Measurements from ENCODE around the gene CDKN2D.
A peak's percentile ranks its signal among the peaks of the same experiment; 100 is the strongest.

Gene CDKN2D

GRCh38 chr19:10568826-10569651 lies at the start of gene CDKN2D:
CDKN2D (minus strand) TSS chr19:10568979; CDS start chr19:10568653, 326 bp downstream.
- peak; percentile 94 to 95 for DNase-seq

- DNase-seq, result no peak
These were observed 48.8 kb upstream of the CDKN2D start for GRCh38 chr19:10617409-10618121.

DNA sequence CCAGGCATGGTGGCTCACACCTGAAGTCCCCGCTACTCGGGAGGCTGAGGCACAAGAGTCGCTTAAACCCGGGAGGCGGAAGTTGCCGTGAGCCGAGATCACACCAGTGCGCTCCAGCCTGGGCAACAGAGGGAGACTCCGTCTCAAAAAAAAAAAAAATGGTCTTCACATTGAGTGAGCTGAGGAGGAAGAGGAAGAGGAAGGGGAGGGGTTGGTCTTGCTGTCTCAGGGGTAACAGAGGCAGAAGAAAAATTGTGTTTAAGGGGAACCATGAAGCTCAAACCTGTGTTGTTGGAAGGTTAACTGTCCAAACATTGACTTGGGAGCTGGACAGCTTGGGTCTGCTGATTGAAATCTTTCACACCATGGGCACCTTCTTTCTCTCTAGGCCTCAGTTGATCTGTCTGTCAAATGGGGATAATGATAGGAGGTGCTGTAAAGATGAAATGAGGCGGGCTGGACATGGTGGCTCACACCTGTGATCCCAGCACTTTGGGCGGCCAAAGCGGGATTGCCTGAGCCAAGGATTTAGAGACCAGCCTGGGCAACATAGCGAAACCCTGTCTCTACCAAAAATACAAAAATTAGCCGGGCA lies 46.7 kb upstream of the CDKN2D start:
- no peak for DNase-seq

GRCh38 chr19:10612499-10613119 lies 43.8 kb upstream of the CDKN2D start:
- no peak for DNase-seq

DNA sequence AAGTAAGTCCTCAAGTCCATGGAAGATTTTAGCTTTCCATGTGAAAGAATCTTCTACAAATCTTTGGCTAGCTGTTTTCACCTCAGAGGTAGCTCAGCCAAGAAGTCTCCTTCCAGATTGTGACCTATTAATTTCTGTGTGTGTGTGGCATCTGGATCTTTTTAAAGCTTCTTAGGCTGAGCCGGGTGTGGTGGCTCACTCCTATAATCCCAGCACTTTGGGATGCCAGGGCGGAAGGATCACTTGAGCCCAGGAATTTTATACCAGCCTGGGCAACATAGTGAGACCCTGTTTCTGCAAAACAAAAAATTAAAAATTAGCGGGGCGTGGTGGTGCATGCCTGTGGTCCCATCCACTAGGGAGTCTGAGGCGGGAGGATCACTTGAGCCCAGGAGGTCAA lies 43.1 kb upstream of the CDKN2D start:
- DNase-seq, result no peak

GRCh38 chr19:10604460-10604980 lies 35.7 kb upstream of the CDKN2D start:
- no peak for DNase-seq

DNA sequence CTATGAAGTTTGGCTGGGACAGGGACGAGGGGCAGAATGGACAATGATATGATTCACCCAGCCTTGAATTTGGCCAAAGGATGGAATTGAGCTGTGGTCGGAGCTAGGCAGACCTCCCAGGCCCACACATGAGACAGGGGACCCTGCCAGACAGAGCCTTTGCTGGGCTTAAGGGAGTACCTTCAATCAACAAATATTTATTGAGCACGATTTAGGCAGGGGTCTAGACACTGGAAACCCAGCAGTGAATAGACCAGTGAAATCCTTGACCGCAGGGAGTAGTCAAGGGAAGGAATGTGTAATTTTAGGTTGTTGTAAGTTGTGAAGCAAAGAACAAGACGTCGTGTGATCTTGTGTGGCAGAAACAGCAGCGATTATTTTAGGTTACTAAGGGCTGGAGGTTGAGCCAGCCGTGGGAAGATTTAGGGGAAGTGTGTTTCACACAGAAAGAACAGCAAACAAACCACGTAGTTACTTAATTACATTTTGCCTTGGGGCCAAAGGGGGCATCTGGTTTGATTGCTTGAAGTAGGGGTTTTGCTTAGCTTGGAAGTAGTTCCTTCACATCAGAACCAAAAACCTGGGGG lies 35.2 kb upstream of the CDKN2D start:
- no peak for DNase-seq

GRCh38 chr19:10603084-10603872 lies 34.5 kb upstream of the CDKN2D start:
- no peak for DNase-seq

- no peak for DNase-seq
These were observed 33.7 kb upstream of the CDKN2D start for GRCh38 chr19:10602330-10603083.

- DNase-seq, result peak in 1 of 2 experiments; percentile 7
These were observed 33.2 kb upstream of the CDKN2D start for GRCh38 chr19:10601999-10602329.

- DNase-seq, result no peak
These were observed 31.4 kb upstream of the CDKN2D start for GRCh38 chr19:10600149-10600548.

- no peak for DNase-seq
These were observed 25.2 kb upstream of the CDKN2D start for GRCh38 chr19:10593820-10594637.

GRCh38 chr19:10593148-10593547 lies 24.4 kb upstream of the CDKN2D start:
- DNase-seq, result no peak

GRCh38 chr19:10587839-10588150 lies 19.0 kb upstream of the CDKN2D start:
- no peak for DNase-seq

DNA sequence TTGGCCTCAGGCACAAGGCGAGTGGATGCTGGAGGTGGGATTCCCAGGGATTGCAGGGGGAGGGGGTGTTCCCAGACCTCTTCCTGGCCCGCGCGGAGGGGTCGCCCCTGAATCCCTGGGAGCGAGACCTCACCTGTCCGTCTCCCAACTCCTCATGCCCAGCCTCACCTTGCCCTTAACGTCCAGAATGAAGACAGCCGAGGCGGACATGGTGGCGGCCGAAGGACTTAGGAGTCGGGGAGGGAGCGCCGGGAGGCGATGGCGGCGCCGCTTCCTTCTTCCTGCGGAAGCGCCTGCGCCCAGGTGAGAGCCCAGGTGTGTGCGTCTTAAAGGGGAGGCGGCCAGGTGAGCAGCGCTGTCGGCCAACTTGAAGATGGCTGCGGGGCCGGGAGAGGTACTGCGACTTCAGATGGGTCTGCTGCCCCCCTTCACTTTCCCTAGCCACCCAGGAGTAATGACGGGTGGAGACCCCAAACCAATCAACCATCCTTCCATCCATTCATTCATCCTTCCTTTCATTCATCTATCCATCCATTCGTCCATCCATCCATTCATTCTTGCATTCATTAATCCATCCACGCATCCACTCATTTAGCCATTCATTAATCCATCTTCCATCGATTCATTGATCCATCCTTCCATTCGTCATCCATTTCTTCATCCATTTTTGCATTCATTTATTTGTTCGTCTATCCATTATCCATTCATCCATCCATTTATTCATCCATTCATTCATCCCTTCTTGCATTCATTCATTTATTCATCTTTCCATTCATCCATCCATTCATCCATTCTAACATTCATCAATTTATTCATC lies 18.5 kb upstream of the CDKN2D start, which contains the start of gene AP1M2:
AP1M2 (minus strand) TSS at position 291 of the 817 bp plus-strand sequence; CDS start at position 210, 81 bp downstream.
- no peak for DNase-seq

- no peak for DNase-seq
These were observed 17.6 kb upstream of the CDKN2D start for GRCh38 chr19:10586396-10586795.

DNA sequence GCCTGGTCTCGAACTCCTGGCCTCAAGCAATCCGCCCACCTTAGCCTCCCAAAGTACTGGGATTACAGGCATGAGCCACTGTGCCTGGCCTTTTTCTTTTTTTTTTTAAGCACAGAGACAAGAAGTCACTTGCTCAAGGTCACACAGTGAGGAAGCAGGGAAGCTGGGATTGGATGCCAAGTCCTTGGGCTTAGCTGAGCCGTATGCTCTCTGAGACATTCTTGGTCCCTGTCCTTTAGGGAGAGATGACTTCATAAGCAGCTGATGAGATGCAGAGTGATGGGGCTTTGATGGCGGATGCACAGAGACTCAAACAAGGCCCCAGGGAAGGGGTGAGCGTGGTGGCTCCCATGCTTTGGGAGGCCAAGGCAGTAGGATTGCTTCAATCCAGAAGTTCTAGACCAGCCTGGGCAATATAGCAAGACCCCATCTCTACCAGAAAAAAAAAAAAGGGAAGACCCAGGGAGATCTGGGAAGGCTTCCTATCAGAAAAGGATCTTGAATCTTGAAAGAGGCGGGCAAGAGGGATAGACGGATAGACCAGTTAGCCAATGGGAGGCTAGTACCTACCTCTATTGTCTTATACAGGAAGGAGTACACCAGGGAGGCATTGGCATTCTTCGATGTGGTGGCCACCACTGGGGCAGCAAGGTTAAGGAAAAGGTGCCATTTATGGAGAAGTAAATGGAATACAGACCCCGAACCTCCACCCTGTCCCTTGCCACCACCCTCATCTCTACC lies 14.4 kb upstream of the CDKN2D start:
- no peak for DNase-seq

DNA sequence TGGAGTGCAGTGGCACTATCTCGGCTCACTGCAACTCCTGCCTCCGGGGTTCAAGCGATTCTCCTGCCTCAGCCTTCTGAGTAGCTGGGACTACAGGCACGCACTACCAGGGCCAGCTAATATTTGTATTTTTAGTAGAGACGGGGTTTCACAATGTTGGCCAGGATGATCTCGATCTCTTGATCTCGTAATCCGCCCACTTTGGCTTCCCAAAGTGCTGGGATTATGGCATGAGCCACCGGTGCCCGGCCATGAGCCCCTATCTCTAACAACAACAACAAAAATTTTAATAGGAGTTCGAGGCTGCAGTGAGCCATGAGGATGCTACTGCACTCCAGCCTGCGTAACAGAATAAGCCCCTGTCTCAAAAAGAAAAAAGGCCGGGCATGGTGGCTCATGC lies 13.3 kb upstream of the CDKN2D start:
- DNase-seq, result no peak

All from cerebellar nuclear complex (tissue), 1 donor.